Psoas muscle (tissue), 8 donors: ENCODE measurements around the gene SCD5. TPM values are rescaled to one million over a fixed set of nuclear protein-coding genes. Genes with fewer than 3 reads are reported as not detected.

ENCODE experiments used
- ATAC-seq, 4 donors: fragments of 200-7000 bp; cut with Tn5 transposase; one replicate each; pipeline ENCODE4 v1.9.1; 2020; ENCODE audit warnings: moderate library complexity in 3 of 4, mild to moderate bottlenecking in 2 of 4
- DNase-seq, 2 donors: peaks; one replicate each; pipeline ENCODE4 v3.0.0-alpha.2; 2020
- H3K27ac ChIP-seq: fragments of 200-600 bp; one replicate; pipeline ENCODE4 v1.8.0; 2022
- H3K27me3 ChIP-seq, 3 donors: fragments of 200-600 bp in 1 of 3; one replicate each; pipeline versions ENCODE4 v1.6.1 to v1.8.0; 2013 to 2022; ENCODE audit warnings: low read length in 2 of 3, mild to moderate bottlenecking in 2 of 3, moderate library complexity in 1 of 3; ENCODE audit not compliant: insufficient read depth in 3 of 3
- H3K36me3 ChIP-seq, 2 donors: fragments of 200-600 bp in 1 of 2; one replicate each; pipeline versions ENCODE4 v1.6.1 to v1.8.0; 2013 to 2022; ENCODE audit warnings: low read depth in 1 of 2, mild to moderate bottlenecking in 1 of 2, moderate library complexity in 1 of 2; ENCODE audit not compliant: insufficient read depth in 1 of 2
- H3K4me1 ChIP-seq: fragments of 200-600 bp; one replicate; pipeline ENCODE4 v1.8.0; 2022
- H3K4me3 ChIP-seq: fragments of 200-600 bp; one replicate; pipeline ENCODE4 v1.8.0; 2022; ENCODE audit warnings: mild to moderate bottlenecking
- H3K9me3 ChIP-seq: fragments of 200-600 bp; one replicate; pipeline ENCODE4 v1.8.0; 2022
- WGBS, 3 donors: extraction: QIAGEN DNeasy Blood & Tissue Kit; methylation state at CpG; one replicate each; pipeline versions ENCODE4 v1.1.6 to v1.1.7; 2013; 5-methylcytosine and 5-hydroxymethylcytosine counted together
- intact Hi-C, 2 donors: fragments of 100-400 bp; cut with DNase I; formaldehyde crosslinking; loops; one replicate each; pipeline versions ENCODE4 v1.11.0 to v1.14.2; 2022
- polyA plus RNA-seq, 3 donors: library from polyadenylated mRNA; stranded (reverse); fragments of 200-250 nt; gene quantifications; one replicate each; pipeline ENCODE4 v1.2.3, GENCODE V29; 2013
- total RNA-seq, 4 donors: library from RNA; stranded (reverse); fragmentation: NEBNext Ultra II Directional in 2 of 4; extraction: Animal tissue kit (Norgen Biotek cat#: 25700) in 2 of 4; gene quantifications; one replicate each; pipeline versions ENCODE4 v1.2.1 to v1.2.4, GENCODE V29; 2021 to 2023
- TF ChIP-seq, protein P1 (sequence below): fragments of 200-600 bp; IDR thresholded peaks from one replicate; pipeline ENCODE4 v1.8.0; 2022; ENCODE audit warnings: antibody characterized with exemption
- donor health status: healthy with polysubstance abuse.
- donor health status: DM: no; HTN: no; CAD: no; lungs with moderate emphysema.
- donor health status: Bipolar disorder and iron deficiency.
- donor health status: healthy.
- donor health status: DM: yes; HTN: yes; CAD: no.
- donor health status: DM: no; HTN: no; CAD: no.
- donor health status: DM: no; HTN: no; CAD: no.
- donor health status: DM: yes; HTN: yes; CAD: no.

The SCD5 gene
- total and polyA plus RNA-seq, 7 donors: 0.61 to 1.6 (median 0.74) TPM

DNA sequence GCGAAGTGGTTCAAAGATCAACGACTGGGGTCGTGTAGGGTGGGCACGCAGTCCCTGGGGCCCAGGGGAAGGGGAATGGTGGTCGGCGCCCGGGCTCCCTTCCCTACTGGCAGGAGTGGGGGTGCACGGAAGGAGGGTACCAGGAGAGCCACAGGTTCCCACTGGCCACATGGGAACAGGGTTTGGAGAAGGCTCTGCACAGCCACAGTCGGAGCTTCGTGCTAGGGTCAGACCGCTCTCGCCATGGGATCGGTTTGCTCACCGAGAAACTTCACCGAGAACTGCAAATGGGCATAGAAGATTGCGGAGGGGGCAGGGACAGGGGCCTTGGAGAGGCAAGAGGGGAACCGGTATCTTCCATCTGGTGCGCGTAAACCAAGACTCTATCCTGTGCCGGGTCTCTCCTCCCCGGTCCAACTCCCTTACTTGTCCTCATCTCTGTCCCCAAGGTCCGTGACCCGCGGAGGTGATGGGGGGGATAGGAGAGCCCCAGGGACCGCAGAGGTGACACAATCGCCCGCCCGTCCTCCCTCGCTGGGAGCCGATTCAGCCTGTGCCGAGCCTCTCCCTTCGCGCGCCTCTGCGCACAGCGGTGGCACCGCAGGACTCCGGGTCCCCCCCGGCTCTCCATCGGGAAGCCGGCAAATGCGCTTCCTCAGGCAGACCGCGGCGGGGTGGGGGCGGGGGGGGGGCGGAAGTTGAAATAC, 1.0 kb downstream of the SCD5 start:
- Histone ChIP-seq H3K9me3 (no peaks in the 10 kb centered on the region), H3K27ac (no peak overlapping the region), H3K4me1 (no peaks in the 10 kb centered on the region), H3K4me3 (peak overlapping the region; percentile 72), H3K36me3 (no peaks in the 10 kb centered on the region), H3K27me3 (peaks cover 3 to 36% (median 4%) of the 10 kb centered on the region in 3 donors)
- peak; percentile 32 to 53 for DNase-seq
- intact Hi-C loops: no loop called here
- TF ChIP-seq, protein P1, sequence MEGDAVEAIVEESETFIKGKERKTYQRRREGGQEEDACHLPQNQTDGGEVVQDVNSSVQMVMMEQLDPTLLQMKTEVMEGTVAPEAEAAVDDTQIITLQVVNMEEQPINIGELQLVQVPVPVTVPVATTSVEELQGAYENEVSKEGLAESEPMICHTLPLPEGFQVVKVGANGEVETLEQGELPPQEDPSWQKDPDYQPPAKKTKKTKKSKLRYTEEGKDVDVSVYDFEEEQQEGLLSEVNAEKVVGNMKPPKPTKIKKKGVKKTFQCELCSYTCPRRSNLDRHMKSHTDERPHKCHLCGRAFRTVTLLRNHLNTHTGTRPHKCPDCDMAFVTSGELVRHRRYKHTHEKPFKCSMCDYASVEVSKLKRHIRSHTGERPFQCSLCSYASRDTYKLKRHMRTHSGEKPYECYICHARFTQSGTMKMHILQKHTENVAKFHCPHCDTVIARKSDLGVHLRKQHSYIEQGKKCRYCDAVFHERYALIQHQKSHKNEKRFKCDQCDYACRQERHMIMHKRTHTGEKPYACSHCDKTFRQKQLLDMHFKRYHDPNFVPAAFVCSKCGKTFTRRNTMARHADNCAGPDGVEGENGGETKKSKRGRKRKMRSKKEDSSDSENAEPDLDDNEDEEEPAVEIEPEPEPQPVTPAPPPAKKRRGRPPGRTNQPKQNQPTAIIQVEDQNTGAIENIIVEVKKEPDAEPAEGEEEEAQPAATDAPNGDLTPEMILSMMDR: no peak
- ATAC-seq: no peak
- 4 to 6% (median 5%) methylated on average over 41 to 47 of the region's 47 CpGs for WGBS, 3 donors

DNA sequence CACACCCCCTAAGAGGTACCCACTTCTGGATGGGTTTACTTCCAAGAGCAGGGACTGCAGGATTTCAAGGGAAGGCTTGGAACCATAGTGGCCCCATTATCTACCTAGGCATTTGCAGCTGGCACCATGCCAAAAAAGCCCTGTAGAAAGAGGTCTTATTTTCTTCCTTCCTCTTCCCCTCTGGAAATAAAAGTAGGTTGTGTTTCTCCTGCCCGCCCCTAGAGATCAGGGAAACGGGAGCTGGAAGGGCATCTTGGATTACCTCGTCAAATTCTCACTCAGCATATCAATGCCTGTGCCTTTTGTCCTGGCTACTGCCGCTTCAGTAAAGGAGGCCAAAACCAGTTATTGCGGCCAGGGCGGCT, 1.6 kb downstream of the SCD5 start:
- Histone ChIP-seq H3K4me1 (no peaks in the 10 kb centered on the region), H3K27ac (no peak overlapping the region), H3K9me3 (no peaks in the 10 kb centered on the region), H3K4me3 (peak overlapping the region; percentile 72), H3K27me3 (peaks cover 3 to 36% (median 4%) of the 10 kb centered on the region in 3 donors), H3K36me3 (no peaks in the 10 kb centered on the region)
- WGBS, 3 donors: 34 to 44% (median 43%) methylated on average over 6 of the region's 6 CpGs
- intact Hi-C loops: no loop called here
- TF ChIP-seq, protein P1: no peak
- DNase-seq (no peak), ATAC-seq (no peak)

DNA sequence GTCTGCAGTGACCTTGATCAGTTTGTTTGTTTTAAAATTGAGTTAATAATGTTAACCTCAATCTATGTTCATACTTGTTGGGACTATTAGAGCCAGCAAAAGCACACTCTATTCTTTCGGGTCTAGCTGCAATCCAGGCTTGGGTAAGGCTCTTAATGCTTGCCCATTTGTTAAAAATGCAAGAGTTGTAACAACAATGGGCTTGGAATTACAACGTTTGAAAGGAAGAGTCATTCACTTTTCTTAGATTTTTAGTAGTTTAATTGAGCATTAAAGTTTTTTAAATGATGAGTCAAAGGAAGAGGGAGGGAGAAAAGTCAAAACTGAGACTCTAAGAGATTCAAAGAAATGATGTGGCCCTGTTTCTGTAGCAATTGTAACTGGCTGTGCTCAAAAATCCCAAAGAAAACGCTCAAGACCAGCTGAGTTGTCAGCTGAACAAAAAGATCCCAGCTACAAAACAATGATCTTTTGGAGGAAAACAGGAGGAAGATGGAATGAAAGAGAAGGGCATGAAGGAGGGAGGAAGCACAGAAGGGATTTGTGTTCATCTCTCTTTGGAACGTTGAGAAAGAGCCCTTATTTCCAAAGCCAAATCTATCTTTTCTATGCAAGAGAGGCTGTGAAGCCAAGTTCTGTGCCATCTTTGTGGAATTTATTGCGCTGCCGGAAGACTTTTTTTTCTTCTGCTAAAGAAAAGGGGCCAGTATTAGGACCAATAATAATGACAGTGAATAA, 5.5 kb downstream of the SCD5 start:
- H3K27me3 ChIP-seq: peaks cover 0 to 17% (median under 1%) of the 10 kb centered on the region in 3 donors
- H3K4me3 ChIP-seq: no peak overlapping the region
- ATAC-seq (no peak), DNase-seq (no peak)
- no peaks in the 10 kb centered on the region for H3K9me3 ChIP-seq
- intact Hi-C loops: no loop called here
- WGBS, 3 donors: 46 to 57% (median 48%) methylated on average over 6 of the region's 6 CpGs
- no peaks in the 10 kb centered on the region for H3K4me1 ChIP-seq
- TF ChIP-seq, protein P1: no peak
- no peak overlapping the region for H3K27ac ChIP-seq
- H3K36me3 ChIP-seq: no peaks in the 10 kb centered on the region

DNA sequence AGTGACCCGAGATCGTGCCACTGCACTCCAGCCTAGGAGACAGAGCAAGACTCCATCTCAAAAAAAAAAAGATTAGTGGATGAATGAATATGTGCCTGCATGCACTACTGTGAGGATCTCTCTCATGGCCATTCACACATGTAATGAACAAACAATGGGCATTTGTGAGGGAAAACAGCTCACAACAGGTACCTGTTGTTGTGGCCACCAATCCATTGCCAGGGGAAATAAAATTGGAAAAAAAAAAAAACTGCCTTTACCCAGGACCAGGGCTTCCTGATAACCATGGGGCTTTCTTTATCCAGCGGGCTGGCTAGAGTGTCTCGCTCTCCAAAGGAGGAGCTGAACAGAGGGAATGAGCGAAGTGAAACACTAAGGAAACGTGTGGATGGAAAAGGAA, 7.4 kb downstream of the SCD5 start:
- H3K9me3 ChIP-seq: no peaks in the 10 kb centered on the region
- ATAC-seq: no peak
- H3K36me3 ChIP-seq: no peaks in the 10 kb centered on the region
- peaks cover 0 to 2% (median 0%) of the 10 kb centered on the region in 3 donors for H3K27me3 ChIP-seq
- intact Hi-C loops: no loop called here
- DNase-seq: no peak
- WGBS, 3 donors: 94 to 96% (median 95%) methylated on average over 6 of the region's 6 CpGs
- TF ChIP-seq, protein P1: no peak
- no peaks in the 10 kb centered on the region for H3K4me1 ChIP-seq
- H3K27ac ChIP-seq: no peak overlapping the region
- H3K4me3 ChIP-seq: no peak overlapping the region
